ENCODE data around the gene CAMK1D. TPM values are rescaled to one million over a fixed set of nuclear protein-coding genes. Genes with fewer than 3 reads are reported as not detected.

Gene CAMK1D
- total and polyA plus RNA-seq, 2 donors (not counting 3 experiments of a cell fraction or from before 2014, with no cell fraction given) = 0.37 to 4.2 TPM

- no peaks in the 10 kb centered on the region for H4K20me1 ChIP-seq (replicated peaks; ENCODE audit: control insufficient read depth, extremely low read depth, insufficient read depth, low read length)
- H3K27ac ChIP-seq (ENCODE audit: insufficient read depth, low read depth, low read length) = no peak overlapping the region
- H3K9ac ChIP-seq (replicated peaks; ENCODE audit: extremely low read depth, insufficient read depth, low read length) = no peak overlapping the region
- H3K9me1 ChIP-seq (replicated peaks; ENCODE audit: control insufficient read depth, extremely low read depth, insufficient read depth, low read length) = no peaks in the 10 kb centered on the region
- peak overlapping the region; percentile 22 for H2AFZ ChIP-seq (ENCODE audit: low read depth, low read length)
- no peaks in the 10 kb centered on the region for H3K36me3 ChIP-seq (ENCODE audit: control insufficient read depth in 2 of 2, extremely low read depth in 1 of 2, insufficient read depth in 2 of 2, low read length in 2 of 2)
- no peaks in the 10 kb centered on the region for H3K79me2 ChIP-seq (ENCODE audit: control insufficient read depth, insufficient read depth, low read length)
- no peak for FAIRE-seq
- TF ChIP-seq GATA2 (IDR thresholded peaks at IDR 0.05; ENCODE audit: insufficient read depth, insufficient read length, low read depth, low read length) = no peak
- no peak for TF ChIP-seq FOS (IDR thresholded peaks at IDR 0.05; ENCODE audit: borderline replicate concordance, insufficient read depth, low read length)
- no peak for TF ChIP-seq CTCF (IDR thresholded peaks at IDR 0.05; ENCODE audit: extremely low read depth in 1 of 2, insufficient read depth in 1 of 2, low read depth in 1 of 2, low read length in 2 of 2)
- no peak for TF ChIP-seq EZH2 (IDR thresholded peaks at IDR 0.05; ENCODE audit: borderline replicate concordance, low read depth, low read length, severe bottlenecking)
- TF ChIP-seq MAX (IDR thresholded peaks at IDR 0.05; ENCODE audit: insufficient read depth, insufficient read length) = no peak
- TF ChIP-seq POLR2AphosphoS5 (IDR thresholded peaks at IDR 0.05; ENCODE audit: insufficient read depth, low read depth, low read length) = no peak
- no peak for TF ChIP-seq MYC (IDR thresholded peaks at IDR 0.05; ENCODE audit: low read depth, low read length)
- TF ChIP-seq JUN (IDR thresholded peaks at IDR 0.05; ENCODE audit: borderline replicate concordance, insufficient read depth, insufficient read length, low read depth) = no peak
- TF ChIP-seq POLR2A (IDR thresholded peaks at IDR 0.05; ENCODE audit: low read depth, low read length) = no peak
- intact Hi-C loops (cut with micrococcal nuclease) = no loop called here
- BruUV-seq (replicated peaks) = no TSS peak
- H3K4me3 ChIP-seq (replicated peaks in 1 of 3; ENCODE audit: insufficient read depth in 1 of 3, low read depth in 1 of 3, low read length in 3 of 3) = no peak overlapping the region
- no peaks in the 10 kb centered on the region for H3K27me3 ChIP-seq (ENCODE audit: control insufficient read depth in 2 of 2, insufficient read depth in 2 of 2, low read length in 2 of 2)
- dilution Hi-C loops (cut with MboI; ENCODE audit: extremely low pct_ligation_motif_present, low sequenced_read_pairs) = no loop called here
- H3K9me3 ChIP-seq (replicated peaks; ENCODE audit: control insufficient read depth, insufficient read depth, low read length) = no peaks in the 10 kb centered on the region
- H3K4me2 ChIP-seq (ENCODE audit: insufficient read depth, low read length) = no peak overlapping the region
- POLR2A ChIA-PET = no interaction called here
- CTCF ChIA-PET = interaction anchor here (0.6 kb wide), 1 partner anchor 25 kb away, joined by 3 read pairs; no protein-coding TSS in a partner anchor
- DNase-seq (ENCODE audit: low read depth, low spot score) = no peak
- peaks cover 11% of the 10 kb centered on the region for H3K4me1 ChIP-seq (ENCODE audit: control insufficient read depth, extremely low read depth, insufficient read depth, low read length)
Measured at GRCh38 chr10:12697764-12698163, 348.4 kb downstream of the CAMK1D start.

All from endothelial cell of umbilical vein (primary cell).